K562 (cell line): Measurements from ENCODE around the gene PNPLA8. TPM values are rescaled to one million over a fixed set of nuclear protein-coding genes. Genes with fewer than 3 reads are reported as not detected.

ENCODE experiments used
- ETV6 ChIP-seq, 3 experiments: fragments of 150-350 bp in 1 of 3; sonication (generic) in 1 of 3; formaldehyde crosslinking in 1 of 3; IDR thresholded peaks; 2 replicates each; pipeline versions ENCODE4 v1.6.1 to v1.8.0; 2014 to 2022; ENCODE audit warnings: borderline replicate concordance in 2 of 3, low read depth in 2 of 3, antibody characterized with exemption in 1 of 3, low read length in 1 of 3, mild to moderate bottlenecking in 1 of 3, missing genetic modification reagents in 1 of 3
- HDAC8 ChIP-seq: fragments of 450-650 bp; IDR thresholded peaks from 2 replicates; pipeline ENCODE4 v1.6.1; 2016; ENCODE audit warnings: mild to moderate bottlenecking, missing genetic modification characterization, moderate library complexity, missing compliant biosample characterization
- MYNN ChIP-seq, 2 experiments: sonication (generic); formaldehyde crosslinking in 1 of 2; IDR thresholded peaks; 2 replicates each; pipeline versions ENCODE4 v1.5.0 to v1.6.1; 2016 to 2020; ENCODE audit warnings: antibody characterized with exemption in 1 of 2, missing genetic modification reagents in 1 of 2
- NFYB ChIP-seq: IDR thresholded peaks from 2 replicates; pipeline ENCODE4 v1.6.1; 2011; ENCODE audit warnings: mild to moderate bottlenecking, moderate library complexity; ENCODE audit not compliant: insufficient read length; ENCODE audit errors: extremely low read depth
- PYGO2 ChIP-seq: fragments of 450-650 bp; IDR thresholded peaks from 2 replicates; pipeline ENCODE4 v1.6.1; 2016; ENCODE audit warnings: mild to moderate bottlenecking, missing genetic modification characterization, moderate library complexity, missing compliant biosample characterization
- STAG1 ChIP-seq: sonication (generic); formaldehyde crosslinking; IDR thresholded peaks from 2 replicates; pipeline ENCODE4 v1.5.0; 2020; ENCODE audit warnings: missing genetic modification reagents, borderline replicate concordance
- ZKSCAN8 ChIP-seq: fragments of 200-800 bp; sonication (Bioruptor generic); IDR thresholded peaks from 2 replicates; pipeline ENCODE4 v1.6.1; 2016; ENCODE audit warnings: missing genetic modification characterization, missing compliant biosample characterization
- ZNF586 ChIP-seq: fragments of 450-650 bp; formaldehyde crosslinking; conservative IDR thresholded peaks from 2 replicates; pipeline ENCODE4 v1.4.0; 2020; ENCODE audit warnings: mild to moderate bottlenecking, moderate library complexity
- ZNF830 ChIP-seq: fragments of 250-450 bp; sonication (Bioruptor Pico); IDR thresholded peaks from 2 replicates; pipeline ENCODE4 v1.5.0; 2021; ENCODE audit warnings: mild to moderate bottlenecking
- ZZZ3 ChIP-seq: fragments of 450-650 bp; IDR thresholded peaks from 2 replicates; pipeline ENCODE4 v1.6.1; 2016; ENCODE audit warnings: antibody characterized with exemption, mild to moderate bottlenecking, moderate library complexity
- polyA plus RNA-seq, 8 experiments: library from polyadenylated mRNA; depleted of rRNA in 4 of 8; stranded (reverse) in 5 of 8; unstranded in 3 of 8; fragments of >200 nt; fragmentation: Nextera tagmentation in 2 of 8; fragmentation: Illumina TruSeq in 1 of 8; extraction: Ambion mirVana in 2 of 8; extraction: Trizol in 1 of 8; gene quantifications; 2 replicates each; pipeline versions ENCODE4 v1.2.1 to v1.2.3, GENCODE V29; 2011 to 2014; ENCODE audit warnings: inconsistent platforms in 1 of 8, missing spikeins in 1 of 8
- total RNA-seq, 7 experiments: library from RNA; depleted of rRNA in 6 of 7; stranded (reverse); fragments of >200 nt in 6 of 7; fragmentation: Illumina TruSeq in 2 of 7; extraction: Trizol in 2 of 7; gene quantifications; 2 replicates each; pipeline versions ENCODE4 v1.2.1 to v1.2.3, GENCODE V29; 2011 to 2021; ENCODE audit warnings: low replicate concordance in 1 of 7
- TF ChIP-seq, protein P1 (sequence below): sonication (generic); formaldehyde crosslinking; IDR thresholded peaks from 2 replicates; pipeline ENCODE4 v1.8.0; 2022; ENCODE audit warnings: mild to moderate bottlenecking, missing genetic modification reagents
- TF ChIP-seq, protein P2 (sequence below): sonication (generic); formaldehyde crosslinking; IDR thresholded peaks from 2 replicates; pipeline ENCODE4 v1.8.1; 2023; ENCODE audit warnings: mild to moderate bottlenecking, missing genetic modification reagents
- TF ChIP-seq, protein P3 (sequence below): sonication (generic); formaldehyde crosslinking; IDR thresholded peaks from 2 replicates; pipeline ENCODE4 v1.8.0; 2022; ENCODE audit warnings: missing genetic modification reagents, mild to moderate bottlenecking, borderline replicate concordance
- TF ChIP-seq, protein P4 (sequence below), 2 experiments: fragments of 450-650 bp in 1 of 2; sonication (generic) in 1 of 2; formaldehyde crosslinking in 1 of 2; IDR thresholded peaks in 1 of 2; conservative IDR thresholded peaks in 1 of 2; 2 replicates each; pipeline versions ENCODE4 v1.6.1 to v1.8.1; 2016 to 2023; ENCODE audit warnings: mild to moderate bottlenecking in 2 of 2, moderate library complexity in 2 of 2, inconsistent platforms in 1 of 2, missing genetic modification reagents in 1 of 2

The PNPLA8 gene
- total and polyA plus RNA-seq, 9 of the 15 experiments (the other 6 are each of a cell fraction or from before 2014, with no cell fraction given): 12.8 to 27.6 (median 16.3) TPM

DNA sequence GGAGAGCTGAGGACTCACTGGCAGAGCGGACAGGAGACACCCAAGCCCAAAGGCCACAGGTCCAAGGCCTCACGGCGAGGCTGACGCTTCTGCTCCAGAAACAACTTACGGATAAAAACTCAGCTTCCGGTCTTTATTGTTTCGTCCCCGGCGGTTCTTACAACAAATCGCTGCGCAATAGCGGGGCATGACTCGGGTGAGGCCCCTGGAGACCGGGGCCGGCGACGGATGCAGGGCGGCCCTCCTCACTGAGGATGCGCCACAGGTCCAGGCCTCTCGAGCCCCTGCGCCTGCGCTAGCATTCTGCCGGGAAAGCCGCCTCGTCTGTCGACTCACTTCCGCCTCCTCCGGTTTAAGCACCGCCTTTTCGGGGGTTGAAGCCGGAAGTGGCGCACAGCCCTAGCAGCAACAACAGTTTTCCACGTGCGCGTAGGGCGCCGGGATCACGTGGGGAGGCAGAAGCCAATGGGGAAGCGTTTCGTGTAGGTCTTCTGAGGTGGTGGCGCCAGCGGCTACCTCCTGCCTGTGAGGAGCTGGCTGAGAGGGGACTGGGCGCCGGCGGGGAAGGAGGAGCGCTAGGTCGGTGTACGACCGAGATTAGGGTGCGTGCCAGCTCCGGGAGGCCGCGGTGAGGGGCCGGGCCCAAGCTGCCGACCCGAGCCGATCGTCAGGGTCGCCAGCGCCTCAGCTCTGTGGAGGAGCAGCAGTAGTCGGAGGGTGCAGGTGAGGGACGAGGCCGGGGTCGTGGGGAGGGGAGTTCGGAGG lies 43.6 kb upstream of the PNPLA8 start, which contains the start of the genes DNAJB9 and THAP5 (continued):
- no peak for TF ChIP-seq ZNF586 (CRISPR knock-in tag)
- no peak; the same call in 1 of the 2 replicates for TF ChIP-seq MYNN (IDR thresholded peaks at IDR 0.05)
- TF ChIP-seq MYNN (CRISPR knock-in tag; IDR thresholded peaks at IDR 0.05): no peak
- TF ChIP-seq, protein P1, sequence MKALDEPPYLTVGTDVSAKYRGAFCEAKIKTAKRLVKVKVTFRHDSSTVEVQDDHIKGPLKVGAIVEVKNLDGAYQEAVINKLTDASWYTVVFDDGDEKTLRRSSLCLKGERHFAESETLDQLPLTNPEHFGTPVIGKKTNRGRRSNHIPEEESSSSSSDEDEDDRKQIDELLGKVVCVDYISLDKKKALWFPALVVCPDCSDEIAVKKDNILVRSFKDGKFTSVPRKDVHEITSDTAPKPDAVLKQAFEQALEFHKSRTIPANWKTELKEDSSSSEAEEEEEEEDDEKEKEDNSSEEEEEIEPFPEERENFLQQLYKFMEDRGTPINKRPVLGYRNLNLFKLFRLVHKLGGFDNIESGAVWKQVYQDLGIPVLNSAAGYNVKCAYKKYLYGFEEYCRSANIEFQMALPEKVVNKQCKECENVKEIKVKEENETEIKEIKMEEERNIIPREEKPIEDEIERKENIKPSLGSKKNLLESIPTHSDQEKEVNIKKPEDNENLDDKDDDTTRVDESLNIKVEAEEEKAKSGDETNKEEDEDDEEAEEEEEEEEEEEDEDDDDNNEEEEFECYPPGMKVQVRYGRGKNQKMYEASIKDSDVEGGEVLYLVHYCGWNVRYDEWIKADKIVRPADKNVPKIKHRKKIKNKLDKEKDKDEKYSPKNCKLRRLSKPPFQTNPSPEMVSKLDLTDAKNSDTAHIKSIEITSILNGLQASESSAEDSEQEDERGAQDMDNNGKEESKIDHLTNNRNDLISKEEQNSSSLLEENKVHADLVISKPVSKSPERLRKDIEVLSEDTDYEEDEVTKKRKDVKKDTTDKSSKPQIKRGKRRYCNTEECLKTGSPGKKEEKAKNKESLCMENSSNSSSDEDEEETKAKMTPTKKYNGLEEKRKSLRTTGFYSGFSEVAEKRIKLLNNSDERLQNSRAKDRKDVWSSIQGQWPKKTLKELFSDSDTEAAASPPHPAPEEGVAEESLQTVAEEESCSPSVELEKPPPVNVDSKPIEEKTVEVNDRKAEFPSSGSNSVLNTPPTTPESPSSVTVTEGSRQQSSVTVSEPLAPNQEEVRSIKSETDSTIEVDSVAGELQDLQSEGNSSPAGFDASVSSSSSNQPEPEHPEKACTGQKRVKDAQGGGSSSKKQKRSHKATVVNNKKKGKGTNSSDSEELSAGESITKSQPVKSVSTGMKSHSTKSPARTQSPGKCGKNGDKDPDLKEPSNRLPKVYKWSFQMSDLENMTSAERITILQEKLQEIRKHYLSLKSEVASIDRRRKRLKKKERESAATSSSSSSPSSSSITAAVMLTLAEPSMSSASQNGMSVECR (CRISPR knock-in tag): peak; percentile 73
- TF ChIP-seq ZKSCAN8 (CRISPR knock-in tag): no peak
- peak; percentile 77; the same call in 1 of the 2 replicates for TF ChIP-seq HDAC8 (tag)
- TF ChIP-seq, protein P2, sequence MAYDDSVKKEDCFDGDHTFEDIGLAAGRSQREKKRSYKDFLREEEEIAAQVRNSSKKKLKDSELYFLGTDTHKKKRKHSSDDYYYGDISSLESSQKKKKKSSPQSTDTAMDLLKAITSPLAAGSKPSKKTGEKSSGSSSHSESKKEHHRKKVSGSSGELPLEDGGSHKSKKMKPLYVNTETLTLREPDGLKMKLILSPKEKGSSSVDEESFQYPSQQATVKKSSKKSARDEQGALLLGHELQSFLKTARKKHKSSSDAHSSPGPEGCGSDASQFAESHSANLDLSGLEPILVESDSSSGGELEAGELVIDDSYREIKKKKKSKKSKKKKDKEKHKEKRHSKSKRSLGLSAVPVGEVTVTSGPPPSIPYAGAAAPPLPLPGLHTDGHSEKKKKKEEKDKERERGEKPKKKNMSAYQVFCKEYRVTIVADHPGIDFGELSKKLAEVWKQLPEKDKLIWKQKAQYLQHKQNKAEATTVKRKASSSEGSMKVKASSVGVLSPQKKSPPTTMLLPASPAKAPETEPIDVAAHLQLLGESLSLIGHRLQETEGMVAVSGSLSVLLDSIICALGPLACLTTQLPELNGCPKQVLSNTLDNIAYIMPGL (CRISPR knock-in tag): peak; percentile 87; the same call in 1 of the 2 replicates
- TF ChIP-seq NFYB: peak; percentile 37
- TF ChIP-seq ETV6 (IDR thresholded peaks at IDR 0.05; ENCODE audit: borderline replicate concordance in 1 of 2, low read depth in 2 of 2, low read length in 1 of 2): peak; percentile 87 to 93; a peak in 3 of 4 replicates
- TF ChIP-seq ETV6 (CRISPR knock-in tag; IDR thresholded peaks at IDR 0.05; ENCODE audit: borderline replicate concordance): no peak
- peak; percentile 82; the same call in 1 of the 2 replicates for TF ChIP-seq ZNF830
- TF ChIP-seq, protein P3, sequence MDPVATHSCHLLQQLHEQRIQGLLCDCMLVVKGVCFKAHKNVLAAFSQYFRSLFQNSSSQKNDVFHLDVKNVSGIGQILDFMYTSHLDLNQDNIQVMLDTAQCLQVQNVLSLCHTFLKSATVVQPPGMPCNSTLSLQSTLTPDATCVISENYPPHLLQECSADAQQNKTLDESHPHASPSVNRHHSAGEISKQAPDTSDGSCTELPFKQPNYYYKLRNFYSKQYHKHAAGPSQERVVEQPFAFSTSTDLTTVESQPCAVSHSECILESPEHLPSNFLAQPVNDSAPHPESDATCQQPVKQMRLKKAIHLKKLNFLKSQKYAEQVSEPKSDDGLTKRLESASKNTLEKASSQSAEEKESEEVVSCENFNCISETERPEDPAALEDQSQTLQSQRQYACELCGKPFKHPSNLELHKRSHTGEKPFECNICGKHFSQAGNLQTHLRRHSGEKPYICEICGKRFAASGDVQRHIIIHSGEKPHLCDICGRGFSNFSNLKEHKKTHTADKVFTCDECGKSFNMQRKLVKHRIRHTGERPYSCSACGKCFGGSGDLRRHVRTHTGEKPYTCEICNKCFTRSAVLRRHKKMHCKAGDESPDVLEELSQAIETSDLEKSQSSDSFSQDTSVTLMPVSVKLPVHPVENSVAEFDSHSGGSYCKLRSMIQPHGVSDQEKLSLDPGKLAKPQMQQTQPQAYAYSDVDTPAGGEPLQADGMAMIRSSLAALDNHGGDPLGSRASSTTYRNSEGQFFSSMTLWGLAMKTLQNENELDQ (CRISPR knock-in tag): no peak
- peak; percentile 78 for TF ChIP-seq ZZZ3
- TF ChIP-seq PYGO2 (tag): no peak
- TF ChIP-seq, protein P4, sequence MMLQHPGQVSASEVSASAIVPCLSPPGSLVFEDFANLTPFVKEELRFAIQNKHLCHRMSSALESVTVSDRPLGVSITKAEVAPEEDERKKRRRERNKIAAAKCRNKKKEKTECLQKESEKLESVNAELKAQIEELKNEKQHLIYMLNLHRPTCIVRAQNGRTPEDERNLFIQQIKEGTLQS (IDR thresholded peaks at IDR 0.05): peak; percentile 59; the same call in 1 of the 2 replicates
- TF ChIP-seq, protein P4 (CRISPR knock-in tag; conservative IDR thresholded peaks at IDR 0.05): peak; percentile 93; the same call in 1 of the 2 replicates
- TF ChIP-seq STAG1: no peak
